ENCODE data around the gene MAGI1. TPM values are rescaled to one million over a fixed set of nuclear protein-coding genes. Genes with fewer than 3 reads are reported as not detected.

MAGI1 gene
- polyA plus RNA-seq, 1 experiment: 14.2 TPM

- TF ChIP-seq CTCF (IDR thresholded peaks at IDR 0.05; ENCODE audit: low read depth, low read length): no peak
- H3K27me3 ChIP-seq (ENCODE audit: control insufficient read depth, insufficient read depth, low read length): no peaks in the 10 kb centered on the region
- POLR2A ChIA-PET: no interaction called here
- no peak overlapping the region for H3K4me3 ChIP-seq (ENCODE audit: low read depth, low read length)
- no peaks in the 10 kb centered on the region for H3K9me3 ChIP-seq (ENCODE audit: control insufficient read depth, insufficient read depth, low read length)
- H3K27ac ChIP-seq (ENCODE audit: low read depth, low read length): no peak overlapping the region
- CTCF ChIA-PET: interaction anchor here (0.6 to 1.8 kb wide), 5 partner anchors 9 to 402 kb away, joined by 3 to 7 read pairs (median 4); no protein-coding TSS in a partner anchor
- DNase-seq (ENCODE audit: low read depth, low spot score): no peak
These were observed 245.1 kb downstream of the MAGI1 start for GRCh38 chr3:65793495-65794200.

GRCh38 chr3:65788461-65788860 lies 250.3 kb downstream of the MAGI1 start:
- CTCF ChIA-PET: interaction anchor here (0.5 to 1.3 kb wide), 6 partner anchors 59 to 424 kb away, joined by 3 to 7 read pairs (median 4); no protein-coding TSS in a partner anchor
- H3K27me3 ChIP-seq (ENCODE audit: control insufficient read depth, insufficient read depth, low read length): no peaks in the 10 kb centered on the region

GRCh38 chr3:65787827-65788226 lies 250.9 kb downstream of the MAGI1 start:
- Histone ChIP-seq H3K4me3 (ENCODE audit: low read depth, low read length) (no peak overlapping the region), H3K27me3 (ENCODE audit: control insufficient read depth, insufficient read depth, low read length) (no peaks in the 10 kb centered on the region), H3K9me3 (ENCODE audit: control insufficient read depth, insufficient read depth, low read length) (no peaks in the 10 kb centered on the region; the same call in 1 of the 2 replicates), H3K27ac (ENCODE audit: low read depth, low read length) (no peak overlapping the region)
- CTCF ChIA-PET: interaction anchor here (0.5 to 1.3 kb wide), 5 partner anchors 59 to 425 kb away, joined by 3 to 7 read pairs (median 4); no protein-coding TSS in a partner anchor
- POLR2A ChIA-PET: no interaction called here
- no peak for DNase-seq (ENCODE audit: low read depth, low spot score)
- TF ChIP-seq CTCF (IDR thresholded peaks at IDR 0.05; ENCODE audit: low read depth, low read length): no peak

More at GRCh38 chr3:65788461-65788860, 250.3 kb downstream of the MAGI1 start:
- Histone ChIP-seq H3K27ac (ENCODE audit: low read depth, low read length) (no peak overlapping the region), H3K9me3 (ENCODE audit: control insufficient read depth, insufficient read depth, low read length) (no peaks in the 10 kb centered on the region; the same call in 1 of the 2 replicates), H3K4me3 (ENCODE audit: low read depth, low read length) (no peak overlapping the region)
- TF ChIP-seq CTCF (IDR thresholded peaks at IDR 0.05; ENCODE audit: low read depth, low read length): no peak
- no peak for DNase-seq (ENCODE audit: low read depth, low spot score)
- POLR2A ChIA-PET: no interaction called here

GRCh38 chr3:65787340-65787739 lies 251.4 kb downstream of the MAGI1 start:
- no peak for DNase-seq (ENCODE audit: low read depth, low spot score)
- no peaks in the 10 kb centered on the region; the same call in 1 of the 2 replicates for H3K9me3 ChIP-seq (ENCODE audit: control insufficient read depth, insufficient read depth, low read length)
- ChIA-PET CTCF (interaction anchor here (0.6 to 1.3 kb wide), 4 partner anchors 43 to 409 kb away, joined by 3 to 7 read pairs (median 4); no protein-coding TSS in a partner anchor), POLR2A (no interaction called here)
- H3K27ac ChIP-seq (ENCODE audit: low read depth, low read length): no peak overlapping the region
- H3K27me3 ChIP-seq (ENCODE audit: control insufficient read depth, insufficient read depth, low read length): no peaks in the 10 kb centered on the region
- no peak for TF ChIP-seq CTCF (IDR thresholded peaks at IDR 0.05; ENCODE audit: low read depth, low read length)
- H3K4me3 ChIP-seq (ENCODE audit: low read depth, low read length): no peak overlapping the region

- Histone ChIP-seq H3K27me3 (ENCODE audit: control insufficient read depth, insufficient read depth, low read length) (no peaks in the 10 kb centered on the region), H3K27ac (ENCODE audit: low read depth, low read length) (no peak overlapping the region), H3K9me3 (ENCODE audit: control insufficient read depth, insufficient read depth, low read length) (no peaks in the 10 kb centered on the region; the same call in 1 of the 2 replicates), H3K4me3 (ENCODE audit: low read depth, low read length) (no peak overlapping the region)
- TF ChIP-seq CTCF (IDR thresholded peaks at IDR 0.05; ENCODE audit: low read depth, low read length): no peak
- ChIA-PET POLR2A (no interaction called here), CTCF (interaction anchor here (0.6 to 1.3 kb wide), 5 partner anchors 41 to 409 kb away, joined by 3 to 7 read pairs (median 4); no protein-coding TSS in a partner anchor)
- no peak for DNase-seq (ENCODE audit: low read depth, low spot score)
These were observed 251.8 kb downstream of the MAGI1 start for GRCh38 chr3:65786890-65787289.
